Ascending aorta (tissue), 2 donors: ENCODE measurements around the gene MAML2. TPM values are rescaled to one million over a fixed set of nuclear protein-coding genes. Genes with fewer than 3 reads are reported as not detected.
A peak's percentile ranks its signal among the peaks of the same experiment; 100 is the strongest.

ENCODE experiments used
- DNase-seq, 2 donors: peaks; one replicate each; pipeline ENCODE4 v3.0.0-alpha.2; 2019; ENCODE audit warnings: low spot score in 2 of 2
- H3K27ac ChIP-seq, 2 donors: fragments of 200-600 bp; sonication (generic); one replicate each; pipeline ENCODE4 v1.5.1; 2016 to 2017; ENCODE audit warnings: mild to moderate bottlenecking in 1 of 2
- H3K27me3 ChIP-seq: fragments of 200-600 bp; sonication (generic); one replicate; pipeline ENCODE4 v1.5.1; 2017
- H3K36me3 ChIP-seq, 2 donors: fragments of 200-600 bp; sonication (generic); one replicate each; pipeline ENCODE4 v1.5.1; 2016
- H3K4me1 ChIP-seq, 2 donors: fragments of 200-600 bp; sonication (generic); one replicate each; pipeline ENCODE4 v1.5.1; 2016 to 2017; ENCODE audit warnings: mild to moderate bottlenecking in 1 of 2
- H3K4me3 ChIP-seq, 2 donors: fragments of 200-600 bp; sonication (generic); one replicate each; pipeline ENCODE4 v1.5.1; 2016 to 2017; ENCODE audit warnings: mild to moderate bottlenecking in 1 of 2
- H3K9me3 ChIP-seq, 2 donors: fragments of 200-600 bp; sonication (generic); one replicate each; pipeline ENCODE4 v1.5.1; 2016
- intact Hi-C: fragments of 100-400 bp; cut with DNase I; formaldehyde crosslinking; loops from one replicate; pipeline ENCODE4 v1.15.1; 2023
- total RNA-seq: library from RNA; depleted of rRNA; stranded (reverse); fragments of >200 nt; gene quantifications from one replicate; pipeline ENCODE4 v1.1.0, GENCODE V29; 2016
- TF ChIP-seq, protein P1 (sequence below), 3 experiments: fragments of 200-600 bp in 2 of 3; fragments of 450-650 bp in 1 of 3; sonication (generic) in 2 of 3; IDR thresholded peaks; one replicate each; pipeline ENCODE4 v1.5.1; 2016 to 2019; ENCODE audit warnings: antibody characterized with exemption in 3 of 3, mild to moderate bottlenecking in 1 of 3, moderate library complexity in 1 of 3

Gene MAML2
- total RNA-seq, 1 donor from 2014 or later: 13.2 TPM

DNA sequence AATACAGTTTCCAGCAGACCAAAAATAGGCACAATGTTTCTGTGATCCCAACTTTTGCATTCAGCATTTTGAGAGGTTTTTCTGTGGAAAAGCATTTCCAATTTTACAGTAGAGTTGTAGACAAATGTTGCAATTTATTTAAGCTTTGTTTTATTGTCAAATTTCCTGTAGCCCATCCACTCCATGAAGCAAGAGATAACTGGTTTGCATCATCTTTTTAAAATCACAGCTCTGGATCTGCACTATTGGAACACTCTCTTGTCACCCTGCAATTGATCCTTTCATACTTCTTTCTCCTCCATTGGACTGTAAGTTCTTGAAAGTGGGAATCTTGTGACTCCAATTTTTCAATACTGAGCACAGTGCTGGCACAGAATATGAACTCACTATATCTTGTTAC lies 86.0 kb downstream of the MAML2 start:
- TF ChIP-seq, protein P1, sequence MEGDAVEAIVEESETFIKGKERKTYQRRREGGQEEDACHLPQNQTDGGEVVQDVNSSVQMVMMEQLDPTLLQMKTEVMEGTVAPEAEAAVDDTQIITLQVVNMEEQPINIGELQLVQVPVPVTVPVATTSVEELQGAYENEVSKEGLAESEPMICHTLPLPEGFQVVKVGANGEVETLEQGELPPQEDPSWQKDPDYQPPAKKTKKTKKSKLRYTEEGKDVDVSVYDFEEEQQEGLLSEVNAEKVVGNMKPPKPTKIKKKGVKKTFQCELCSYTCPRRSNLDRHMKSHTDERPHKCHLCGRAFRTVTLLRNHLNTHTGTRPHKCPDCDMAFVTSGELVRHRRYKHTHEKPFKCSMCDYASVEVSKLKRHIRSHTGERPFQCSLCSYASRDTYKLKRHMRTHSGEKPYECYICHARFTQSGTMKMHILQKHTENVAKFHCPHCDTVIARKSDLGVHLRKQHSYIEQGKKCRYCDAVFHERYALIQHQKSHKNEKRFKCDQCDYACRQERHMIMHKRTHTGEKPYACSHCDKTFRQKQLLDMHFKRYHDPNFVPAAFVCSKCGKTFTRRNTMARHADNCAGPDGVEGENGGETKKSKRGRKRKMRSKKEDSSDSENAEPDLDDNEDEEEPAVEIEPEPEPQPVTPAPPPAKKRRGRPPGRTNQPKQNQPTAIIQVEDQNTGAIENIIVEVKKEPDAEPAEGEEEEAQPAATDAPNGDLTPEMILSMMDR (IDR thresholded peaks at IDR 0.05): no peak
- Histone ChIP-seq H3K4me3 (no peak overlapping the region), H3K4me1 (peaks cover 8 to 45% of the 10 kb centered on the region in 2 donors), H3K9me3 (no peaks in the 10 kb centered on the region), H3K27me3 (no peaks in the 10 kb centered on the region), H3K36me3 (no peaks in the 10 kb centered on the region), H3K27ac (no peak overlapping the region)
- intact Hi-C loops: no loop called here
- DNase-seq: no peak

DNA sequence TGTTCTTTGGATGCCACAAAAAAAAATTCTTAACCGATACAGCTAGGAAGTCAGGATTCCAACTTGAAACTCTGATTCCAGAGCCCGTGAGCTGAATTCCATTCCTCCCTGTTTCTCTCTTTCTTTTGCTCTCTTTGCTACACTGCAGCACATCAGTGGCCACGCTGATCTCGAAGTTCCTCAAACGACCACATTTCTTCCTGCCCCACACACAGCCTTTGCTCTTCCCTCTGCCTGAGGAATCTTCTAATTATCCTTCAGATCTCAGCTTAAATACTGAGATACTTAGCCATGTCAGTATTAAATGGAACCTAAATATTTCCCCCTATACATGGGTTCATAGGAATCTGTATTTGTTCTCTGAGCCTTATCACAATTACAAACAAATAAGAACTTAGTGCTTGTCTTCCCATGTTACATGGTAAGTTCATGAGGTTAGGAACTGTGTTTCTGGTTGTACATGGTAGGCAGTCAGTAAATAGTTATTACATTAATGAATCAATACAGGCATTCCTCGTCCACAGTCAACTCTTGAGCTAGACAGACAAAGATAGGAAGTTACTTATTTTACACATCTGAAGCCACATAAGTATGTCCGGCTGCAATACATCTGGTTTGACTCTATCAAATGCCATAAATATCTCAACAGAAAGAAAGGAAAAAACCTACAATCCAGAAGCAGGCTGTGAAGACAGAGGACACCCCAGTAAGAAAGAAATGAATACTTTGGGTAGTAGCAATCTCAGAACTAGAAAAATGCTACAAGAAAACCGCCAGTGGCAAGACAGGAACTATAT lies 86.6 kb downstream of the MAML2 start:
- intact Hi-C loops: no loop called here
- peaks cover 8 to 45% of the 10 kb centered on the region in 2 donors for H3K4me1 ChIP-seq

DNA sequence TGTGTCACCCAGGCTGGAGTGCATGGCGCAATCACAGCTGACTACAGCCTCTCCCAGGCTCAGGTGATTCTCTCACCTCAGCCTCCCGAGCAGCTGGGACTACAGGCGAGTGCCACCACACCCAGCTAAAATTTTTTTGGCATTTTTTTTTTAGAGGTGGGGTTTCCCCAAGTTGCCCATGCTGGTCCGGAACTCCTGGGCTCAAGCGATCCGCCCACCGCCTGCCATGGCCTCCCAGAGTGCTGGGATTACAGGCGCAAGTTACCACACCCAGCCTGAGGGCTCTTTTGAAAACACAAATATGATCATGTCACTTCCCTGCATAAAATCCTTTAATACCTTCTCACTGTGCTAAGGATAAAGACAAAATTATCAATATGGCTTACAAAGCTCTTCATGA lies 88.1 kb downstream of the MAML2 start:
- TF ChIP-seq, protein P1 (IDR thresholded peaks at IDR 0.05): no peak
- H3K27ac ChIP-seq: peak overlapping the region; percentile 17 to 59
- intact Hi-C loops: no loop called here
- peak overlapping the region in 1 of 2 donors; percentile 49 for H3K4me3 ChIP-seq
- no peaks in the 10 kb centered on the region for H3K9me3 ChIP-seq
- no peak for DNase-seq
- no peaks in the 10 kb centered on the region for H3K36me3 ChIP-seq
- peaks cover 8 to 39% of the 10 kb centered on the region in 2 donors for H3K4me1 ChIP-seq
- H3K27me3 ChIP-seq: no peaks in the 10 kb centered on the region

More for the DNA sequence above, 86.6 kb downstream of the MAML2 start:
- TF ChIP-seq, protein P1 (IDR thresholded peaks at IDR 0.05): no peak
- Histone ChIP-seq H3K36me3 (no peaks in the 10 kb centered on the region), H3K9me3 (no peaks in the 10 kb centered on the region), H3K4me3 (no peak overlapping the region), H3K27ac (no peak overlapping the region), H3K27me3 (no peaks in the 10 kb centered on the region)
- DNase-seq: no peak

DNA sequence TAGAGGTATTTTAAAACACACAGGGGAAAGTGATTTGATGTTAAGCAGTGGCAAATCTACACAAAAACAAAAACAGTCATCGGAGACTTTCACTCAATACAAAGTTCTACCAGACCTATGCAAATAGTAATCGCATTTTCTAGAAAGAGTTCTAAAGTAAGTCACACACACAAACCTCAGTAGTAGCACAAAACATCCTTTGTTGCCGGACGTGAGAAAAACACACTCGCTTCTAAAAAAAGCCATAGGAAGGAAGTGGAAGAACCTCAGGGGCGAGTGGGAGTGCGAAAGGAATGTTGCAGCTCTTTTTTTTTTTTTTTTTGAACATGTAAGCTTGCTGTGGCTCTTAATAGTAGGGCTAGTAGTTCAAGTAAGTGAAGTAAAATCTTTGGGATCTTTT lies 88.9 kb downstream of the MAML2 start:
- H3K4me1 ChIP-seq: peaks cover 8 to 33% of the 10 kb centered on the region in 2 donors
- H3K27ac ChIP-seq: peak overlapping the region; percentile 58 to 59
- no peaks in the 10 kb centered on the region for H3K9me3 ChIP-seq
- DNase-seq: no peak
- no peaks in the 10 kb centered on the region for H3K36me3 ChIP-seq
- TF ChIP-seq, protein P1 (IDR thresholded peaks at IDR 0.05): no peak
- no peaks in the 10 kb centered on the region for H3K27me3 ChIP-seq
- H3K4me3 ChIP-seq: peak overlapping the region in 1 of 2 donors; percentile 49
- intact Hi-C loops: no loop called here

DNA sequence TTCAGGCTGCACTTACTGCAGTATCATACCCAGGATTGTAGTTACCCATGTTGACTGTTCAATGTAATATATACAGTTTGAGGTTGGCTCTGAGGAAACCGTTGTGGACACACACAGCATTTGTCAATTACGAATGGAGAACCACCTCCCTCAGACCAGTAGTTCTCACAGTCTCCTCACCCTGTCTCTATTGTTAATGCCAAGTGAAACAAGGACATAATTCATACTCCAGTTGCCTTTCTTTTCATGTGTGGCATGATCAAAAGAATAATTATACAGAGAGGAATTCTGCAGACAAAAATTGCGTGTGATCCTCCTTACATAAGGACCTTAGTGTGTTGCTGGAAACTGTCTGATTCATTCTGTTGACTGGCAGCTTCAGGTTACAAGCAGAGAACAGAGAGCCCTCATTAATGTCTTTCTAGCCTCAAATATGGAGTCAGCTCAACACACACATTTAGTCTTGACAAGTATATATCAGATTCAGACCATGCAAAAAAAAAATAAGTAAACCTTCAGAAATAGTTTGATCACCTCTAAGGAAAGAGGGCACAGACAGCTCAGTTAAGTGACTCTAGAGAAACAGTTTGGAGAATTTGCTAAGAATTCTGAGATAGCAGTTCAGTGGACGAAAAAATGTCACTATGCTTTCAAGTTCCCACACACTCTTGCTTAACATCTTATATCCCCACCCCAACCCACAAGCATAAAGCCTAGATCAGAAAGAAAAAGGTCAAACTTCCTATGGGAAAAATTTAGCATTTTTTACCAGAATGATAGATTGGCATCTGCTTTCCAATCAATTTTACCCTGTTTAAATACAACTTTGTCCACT lies 96.1 kb downstream of the MAML2 start:
- H3K27ac ChIP-seq: peak overlapping the region; percentile 60 to 62

More for the DNA sequence above, 96.1 kb downstream of the MAML2 start:
- intact Hi-C loops: loop anchor here (10.0 kb wide), 1 partner anchor 322 kb away; the partner anchor contains the start of gene MTMR2
- no peak overlapping the region for H3K4me3 ChIP-seq
- H3K36me3 ChIP-seq: no peaks in the 10 kb centered on the region
- no peaks in the 10 kb centered on the region for H3K27me3 ChIP-seq
- no peak for DNase-seq
- H3K4me1 ChIP-seq: peaks cover 0 to 18% of the 10 kb centered on the region in 2 donors
- H3K9me3 ChIP-seq: peaks cover 0 to 5% of the 10 kb centered on the region in 2 donors
- TF ChIP-seq, protein P1 (IDR thresholded peaks at IDR 0.05): no peak
